Cardiac fibroblast (primary cell): Measurements from ENCODE around the gene VMAC.

Source experiments
- DNase-seq, 2 donors: peaks; one replicate each; pipeline versions ENCODE4 v3.0.0 to v3.0.0-alpha.2; 2010; ENCODE audit warnings: low read depth in 2 of 2
- H3K4me3 ChIP-seq, 2 donors: replicated peaks in 1 of 2; 1 replicate in 1 of 2; 2 replicates in 1 of 2; pipeline ENCODE4 v1.5.1; 2011; ENCODE audit warnings: low read depth in 2 of 2, low read length in 2 of 2, mild to moderate bottlenecking in 2 of 2, moderate library complexity in 1 of 2
- TF ChIP-seq, protein P1 (sequence below): IDR thresholded peaks from one replicate; pipeline ENCODE4 v1.5.1; 2011; ENCODE audit warnings: low read depth, mild to moderate bottlenecking, low read length, inconsistent platforms

VMAC gene

GRCh38 chr19:5953030-5953589, 48.4 kb downstream of the VMAC start:
- H3K4me3 ChIP-seq: no peak overlapping the region
- peak in 1 of 2 donors; percentile 44 for DNase-seq
- TF ChIP-seq, protein P1, sequence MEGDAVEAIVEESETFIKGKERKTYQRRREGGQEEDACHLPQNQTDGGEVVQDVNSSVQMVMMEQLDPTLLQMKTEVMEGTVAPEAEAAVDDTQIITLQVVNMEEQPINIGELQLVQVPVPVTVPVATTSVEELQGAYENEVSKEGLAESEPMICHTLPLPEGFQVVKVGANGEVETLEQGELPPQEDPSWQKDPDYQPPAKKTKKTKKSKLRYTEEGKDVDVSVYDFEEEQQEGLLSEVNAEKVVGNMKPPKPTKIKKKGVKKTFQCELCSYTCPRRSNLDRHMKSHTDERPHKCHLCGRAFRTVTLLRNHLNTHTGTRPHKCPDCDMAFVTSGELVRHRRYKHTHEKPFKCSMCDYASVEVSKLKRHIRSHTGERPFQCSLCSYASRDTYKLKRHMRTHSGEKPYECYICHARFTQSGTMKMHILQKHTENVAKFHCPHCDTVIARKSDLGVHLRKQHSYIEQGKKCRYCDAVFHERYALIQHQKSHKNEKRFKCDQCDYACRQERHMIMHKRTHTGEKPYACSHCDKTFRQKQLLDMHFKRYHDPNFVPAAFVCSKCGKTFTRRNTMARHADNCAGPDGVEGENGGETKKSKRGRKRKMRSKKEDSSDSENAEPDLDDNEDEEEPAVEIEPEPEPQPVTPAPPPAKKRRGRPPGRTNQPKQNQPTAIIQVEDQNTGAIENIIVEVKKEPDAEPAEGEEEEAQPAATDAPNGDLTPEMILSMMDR: no peak

- TF ChIP-seq, protein P1: no peak
- H3K4me3 ChIP-seq: no peak overlapping the region
- peak in 1 of 2 donors; percentile 18 for DNase-seq
These were observed 49.1 kb downstream of the VMAC start for GRCh38 chr19:5953680-5954213.

- TF ChIP-seq, protein P1: no peak
- no peak overlapping the region for H3K4me3 ChIP-seq
- peak in 1 of 2 donors; percentile 50 for DNase-seq
These were observed 49.6 kb downstream of the VMAC start for GRCh38 chr19:5954293-5954692.

DNA sequence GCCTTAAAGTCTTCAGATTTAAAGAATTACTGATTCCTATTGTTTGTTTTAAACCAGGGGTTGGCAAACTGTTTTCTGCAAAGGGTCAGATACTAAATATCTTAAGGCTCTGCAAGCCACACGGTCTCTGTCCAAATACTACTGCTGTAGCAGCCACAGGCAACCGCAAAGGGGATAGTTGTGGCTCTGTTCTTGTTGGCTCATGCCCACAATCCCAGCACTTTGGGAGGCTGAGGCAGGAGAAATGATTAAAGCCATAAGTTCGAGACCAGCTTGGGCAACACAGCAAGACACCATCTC, 50.9 kb downstream of the VMAC start:
- no peak overlapping the region for H3K4me3 ChIP-seq
- no peak for DNase-seq
- TF ChIP-seq, protein P1: no peak

- no peak for DNase-seq
- TF ChIP-seq, protein P1: no peak
- H3K4me3 ChIP-seq: no peak overlapping the region
These were observed 51.7 kb downstream of the VMAC start for GRCh38 chr19:5956323-5956722.

- TF ChIP-seq, protein P1: no peak
- no peak for DNase-seq
- no peak overlapping the region for H3K4me3 ChIP-seq
These were observed 52.1 kb downstream of the VMAC start for GRCh38 chr19:5956728-5957127.

- TF ChIP-seq, protein P1: no peak
- no peak for DNase-seq
- no peak overlapping the region for H3K4me3 ChIP-seq
These were observed 52.5 kb downstream of the VMAC start for GRCh38 chr19:5957170-5957569.
